ENCODE data around the gene ATP6V1G1.

Gene ATP6V1G1

DNA sequence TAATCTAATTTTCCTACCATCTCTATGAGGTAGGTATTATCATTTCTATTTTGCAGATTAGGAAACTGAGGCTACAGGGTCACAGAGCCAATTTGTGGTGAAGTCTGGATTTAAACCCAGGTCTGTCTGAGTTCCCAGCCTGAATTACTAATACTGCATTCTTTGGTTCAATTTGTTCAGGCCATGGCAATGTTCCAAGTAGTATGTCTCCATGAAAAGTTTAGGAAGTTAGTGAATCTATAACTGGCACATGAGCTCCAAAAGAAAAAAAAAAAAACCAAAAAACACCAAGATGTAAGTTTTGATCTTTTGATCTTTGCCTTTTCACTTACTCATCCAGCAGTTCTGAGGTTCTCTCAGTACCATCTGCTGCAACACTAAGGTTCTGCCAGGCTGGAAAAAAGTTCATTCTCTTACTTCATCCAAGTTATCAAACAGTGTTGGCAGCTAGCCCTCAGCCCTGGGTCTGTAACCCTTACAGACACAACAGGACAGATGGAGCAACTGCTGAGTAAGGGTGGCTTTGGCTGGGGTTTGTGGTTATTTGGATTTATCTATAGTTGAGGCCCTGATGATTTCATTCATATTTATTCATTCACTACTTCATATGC lies 19.1 kb downstream of the ATP6V1G1 start:
- Histone ChIP-seq H3K4me2 (ENCODE audit: low read depth, low read length, poor library complexity, severe bottlenecking) (no peak overlapping the region), H3K27ac (ENCODE audit: low read depth, low read length) (no peak overlapping the region), H2AFZ (ENCODE audit: low read depth, low read length, severe bottlenecking) (no peak overlapping the region)

GRCh38 chr9:114607671-114608524 lies 20.3 kb downstream of the ATP6V1G1 start:
- Histone ChIP-seq H3K79me2 (ENCODE audit: insufficient read depth, low read length) (peaks cover 17% of the 10 kb centered on the region), H3K27me3 (ENCODE audit: low read length) (no peaks in the 10 kb centered on the region), H3K9me3 (ENCODE audit: insufficient read depth, low read length) (no peaks in the 10 kb centered on the region), H3K27ac (ENCODE audit: low read depth, low read length) (no peak overlapping the region), H3K4me2 (ENCODE audit: low read depth, low read length, poor library complexity, severe bottlenecking) (no peak overlapping the region), H3K36me3 (ENCODE audit: low read length) (no peaks in the 10 kb centered on the region), H3K9me2 (replicated peaks; ENCODE audit: insufficient read depth, low read length) (no peaks in the 10 kb centered on the region), H3K9ac (ENCODE audit: low read length) (no peak overlapping the region), H3K4me3 (ENCODE audit: insufficient read depth, low read length, poor library complexity, severe bottlenecking) (no peak overlapping the region), H2AFZ (ENCODE audit: low read depth, low read length, severe bottlenecking) (no peak overlapping the region), H3F3A (ENCODE audit: insufficient read depth) (peaks cover 14% of the 10 kb centered on the region), H4K20me1 (ENCODE audit: low read depth, low read length) (no peaks in the 10 kb centered on the region)
- TF ChIP-seq EZH2phosphoT487 (conservative IDR thresholded peaks at IDR 0.05; ENCODE audit: low read length), result no peak
- TF ChIP-seq, protein P1, sequence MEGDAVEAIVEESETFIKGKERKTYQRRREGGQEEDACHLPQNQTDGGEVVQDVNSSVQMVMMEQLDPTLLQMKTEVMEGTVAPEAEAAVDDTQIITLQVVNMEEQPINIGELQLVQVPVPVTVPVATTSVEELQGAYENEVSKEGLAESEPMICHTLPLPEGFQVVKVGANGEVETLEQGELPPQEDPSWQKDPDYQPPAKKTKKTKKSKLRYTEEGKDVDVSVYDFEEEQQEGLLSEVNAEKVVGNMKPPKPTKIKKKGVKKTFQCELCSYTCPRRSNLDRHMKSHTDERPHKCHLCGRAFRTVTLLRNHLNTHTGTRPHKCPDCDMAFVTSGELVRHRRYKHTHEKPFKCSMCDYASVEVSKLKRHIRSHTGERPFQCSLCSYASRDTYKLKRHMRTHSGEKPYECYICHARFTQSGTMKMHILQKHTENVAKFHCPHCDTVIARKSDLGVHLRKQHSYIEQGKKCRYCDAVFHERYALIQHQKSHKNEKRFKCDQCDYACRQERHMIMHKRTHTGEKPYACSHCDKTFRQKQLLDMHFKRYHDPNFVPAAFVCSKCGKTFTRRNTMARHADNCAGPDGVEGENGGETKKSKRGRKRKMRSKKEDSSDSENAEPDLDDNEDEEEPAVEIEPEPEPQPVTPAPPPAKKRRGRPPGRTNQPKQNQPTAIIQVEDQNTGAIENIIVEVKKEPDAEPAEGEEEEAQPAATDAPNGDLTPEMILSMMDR (IDR thresholded peaks at IDR 0.05; ENCODE audit: insufficient read depth, low read length, poor library complexity, severe bottlenecking), result no peak

More for the DNA sequence above, 19.1 kb downstream of the ATP6V1G1 start:
- Histone ChIP-seq H3K4me3 (ENCODE audit: insufficient read depth, low read length, poor library complexity, severe bottlenecking) (no peak overlapping the region), H3F3A (ENCODE audit: insufficient read depth) (peaks cover 6% of the 10 kb centered on the region; the same call in 1 of the 2 replicates), H3K27me3 (ENCODE audit: low read length) (no peaks in the 10 kb centered on the region), H3K9ac (ENCODE audit: low read length) (no peak overlapping the region), H3K9me2 (replicated peaks; ENCODE audit: insufficient read depth, low read length) (no peaks in the 10 kb centered on the region), H3K36me3 (ENCODE audit: low read length) (no peaks in the 10 kb centered on the region), H3K79me2 (ENCODE audit: insufficient read depth, low read length) (peaks cover 5% of the 10 kb centered on the region), H3K9me3 (ENCODE audit: insufficient read depth, low read length) (no peaks in the 10 kb centered on the region), H4K20me1 (ENCODE audit: low read depth, low read length) (no peaks in the 10 kb centered on the region)
- TF ChIP-seq EZH2phosphoT487 (conservative IDR thresholded peaks at IDR 0.05; ENCODE audit: low read length), result no peak
- TF ChIP-seq, protein P1 (IDR thresholded peaks at IDR 0.05; ENCODE audit: insufficient read depth, low read length, poor library complexity, severe bottlenecking), result no peak

GRCh38 chr9:114608525-114608796 lies 20.9 kb downstream of the ATP6V1G1 start:
- Histone ChIP-seq H3K4me3 (ENCODE audit: insufficient read depth, low read length, poor library complexity, severe bottlenecking) (no peak overlapping the region), H3K79me2 (ENCODE audit: insufficient read depth, low read length) (peaks cover 23% of the 10 kb centered on the region), H2AFZ (ENCODE audit: low read depth, low read length, severe bottlenecking) (no peak overlapping the region), H3K9me2 (replicated peaks; ENCODE audit: insufficient read depth, low read length) (no peaks in the 10 kb centered on the region), H3K27ac (ENCODE audit: low read depth, low read length) (no peak overlapping the region), H3K4me2 (ENCODE audit: low read depth, low read length, poor library complexity, severe bottlenecking) (no peak overlapping the region), H3K27me3 (ENCODE audit: low read length) (no peaks in the 10 kb centered on the region), H4K20me1 (ENCODE audit: low read depth, low read length) (no peaks in the 10 kb centered on the region), H3F3A (ENCODE audit: insufficient read depth) (peaks cover 20% of the 10 kb centered on the region), H3K9me3 (ENCODE audit: insufficient read depth, low read length) (no peaks in the 10 kb centered on the region), H3K36me3 (ENCODE audit: low read length) (no peaks in the 10 kb centered on the region), H3K9ac (ENCODE audit: low read length) (no peak overlapping the region)
- TF ChIP-seq EZH2phosphoT487 (conservative IDR thresholded peaks at IDR 0.05; ENCODE audit: low read length), result no peak
- TF ChIP-seq, protein P1 (IDR thresholded peaks at IDR 0.05; ENCODE audit: insufficient read depth, low read length, poor library complexity, severe bottlenecking), result no peak
